Stimulated activated CD4-positive, alpha-beta T cell treated with anti-CD3 and anti-CD28 coated beads, TNF-alpha, amount 100 ng/mL, for 1 hour (primary cell): ENCODE measurements around the gene CYB561.

Experiments used
- DNase-seq, 3 donors: peaks; one replicate each; pipeline ENCODE4 v3.0.0-alpha.2; 2020; ENCODE audit warnings: low read depth in 3 of 3, low spot score in 1 of 3

CYB561 gene

GRCh38 chr17:63435681-63436522 lies 10.2 kb downstream of the CYB561 start:
- no peak for DNase-seq

- DNase-seq = no peak
Observed at GRCh38 chr17:63434951-63435571, 11.0 kb downstream of the CYB561 start.

GRCh38 chr17:63433746-63434591 lies 12.1 kb downstream of the CYB561 start:
- no peak for DNase-seq

- no peak for DNase-seq
Observed at GRCh38 chr17:63431939-63432804, 13.9 kb downstream of the CYB561 start.

- DNase-seq = no peak
Observed at GRCh38 chr17:63431618-63431938, 14.5 kb downstream of the CYB561 start.

GRCh38 chr17:63430223-63430622 lies 15.9 kb downstream of the CYB561 start:
- DNase-seq = no peak

- no peak for DNase-seq
Observed at GRCh38 chr17:63429766-63430165, 16.3 kb downstream of the CYB561 start.

GRCh38 chr17:63426917-63427308 lies 19.2 kb downstream of the CYB561 start:
- DNase-seq = no peak

GRCh38 chr17:63426041-63426916 lies 19.8 kb downstream of the CYB561 start:
- DNase-seq = no peak

- peak; percentile 30 to 43 (median 40) for DNase-seq
Observed at GRCh38 chr17:63425483-63425882, 20.6 kb downstream of the CYB561 start.

GRCh38 chr17:63423963-63424362 lies 22.1 kb downstream of the CYB561 start:
- no peak for DNase-seq

GRCh38 chr17:63423251-63423950 lies 22.7 kb downstream of the CYB561 start:
- no peak for DNase-seq

GRCh38 chr17:63421681-63422645 lies 24.1 kb downstream of the CYB561 start:
- DNase-seq = no peak

GRCh38 chr17:63420868-63421680 lies 25.0 kb downstream of the CYB561 start:
- no peak for DNase-seq

GRCh38 chr17:63419949-63420867 lies 25.9 kb downstream of the CYB561 start:
- no peak for DNase-seq

GRCh38 chr17:63419398-63419797 lies 26.7 kb downstream of the CYB561 start:
- DNase-seq = no peak
